ENCODE measurements around the gene OPTC. TPM values are rescaled to one million over a fixed set of nuclear protein-coding genes. Genes with fewer than 3 reads are reported as not detected.

Gene OPTC
- total and polyA plus RNA-seq, 9 donors = 0.08 TPM; not detected in 8

DNA sequence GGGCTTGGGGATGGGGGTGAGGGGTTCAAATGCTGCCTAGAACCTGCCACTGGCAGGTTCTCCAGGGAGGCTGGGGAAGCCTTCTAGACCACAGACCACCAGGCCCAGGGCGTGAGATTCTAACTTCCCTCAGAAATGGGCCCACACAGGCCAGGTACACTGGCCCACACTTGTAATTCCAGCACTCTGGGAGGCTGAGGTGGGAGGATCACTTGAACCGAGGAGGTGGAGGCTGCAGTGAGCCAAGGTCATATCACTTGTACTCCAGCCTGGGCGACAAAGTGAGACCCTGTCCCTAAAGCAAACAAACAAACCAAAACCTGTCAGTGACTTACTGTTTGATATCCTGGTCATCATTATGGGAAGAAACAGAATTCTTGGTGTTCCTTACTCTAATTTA lies 31.7 kb downstream of the OPTC start:
- Histone ChIP-seq H3K27ac (no peak overlapping the region), H3K36me3 (no peaks in the 10 kb centered on the region), H3K4me3 (no peak overlapping the region), H3K4me1 (ENCODE audit: insufficient read depth) (peaks cover 12% of the 10 kb centered on the region), H3K27me3 (no peaks in the 10 kb centered on the region), H3K9me3 (no peaks in the 10 kb centered on the region)
- 82 to 90% (median 85%) methylated on average over 3 of the region's 3 CpGs for WGBS, 3 donors
- TF ChIP-seq, protein P1, sequence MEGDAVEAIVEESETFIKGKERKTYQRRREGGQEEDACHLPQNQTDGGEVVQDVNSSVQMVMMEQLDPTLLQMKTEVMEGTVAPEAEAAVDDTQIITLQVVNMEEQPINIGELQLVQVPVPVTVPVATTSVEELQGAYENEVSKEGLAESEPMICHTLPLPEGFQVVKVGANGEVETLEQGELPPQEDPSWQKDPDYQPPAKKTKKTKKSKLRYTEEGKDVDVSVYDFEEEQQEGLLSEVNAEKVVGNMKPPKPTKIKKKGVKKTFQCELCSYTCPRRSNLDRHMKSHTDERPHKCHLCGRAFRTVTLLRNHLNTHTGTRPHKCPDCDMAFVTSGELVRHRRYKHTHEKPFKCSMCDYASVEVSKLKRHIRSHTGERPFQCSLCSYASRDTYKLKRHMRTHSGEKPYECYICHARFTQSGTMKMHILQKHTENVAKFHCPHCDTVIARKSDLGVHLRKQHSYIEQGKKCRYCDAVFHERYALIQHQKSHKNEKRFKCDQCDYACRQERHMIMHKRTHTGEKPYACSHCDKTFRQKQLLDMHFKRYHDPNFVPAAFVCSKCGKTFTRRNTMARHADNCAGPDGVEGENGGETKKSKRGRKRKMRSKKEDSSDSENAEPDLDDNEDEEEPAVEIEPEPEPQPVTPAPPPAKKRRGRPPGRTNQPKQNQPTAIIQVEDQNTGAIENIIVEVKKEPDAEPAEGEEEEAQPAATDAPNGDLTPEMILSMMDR (IDR thresholded peaks at IDR 0.05) = no peak
- no peak for TF ChIP-seq POLR2A (IDR thresholded peaks at IDR 0.05)
- intact Hi-C loops (cut with DNase I) = no loop called here
- no peak for DNase-seq

DNA sequence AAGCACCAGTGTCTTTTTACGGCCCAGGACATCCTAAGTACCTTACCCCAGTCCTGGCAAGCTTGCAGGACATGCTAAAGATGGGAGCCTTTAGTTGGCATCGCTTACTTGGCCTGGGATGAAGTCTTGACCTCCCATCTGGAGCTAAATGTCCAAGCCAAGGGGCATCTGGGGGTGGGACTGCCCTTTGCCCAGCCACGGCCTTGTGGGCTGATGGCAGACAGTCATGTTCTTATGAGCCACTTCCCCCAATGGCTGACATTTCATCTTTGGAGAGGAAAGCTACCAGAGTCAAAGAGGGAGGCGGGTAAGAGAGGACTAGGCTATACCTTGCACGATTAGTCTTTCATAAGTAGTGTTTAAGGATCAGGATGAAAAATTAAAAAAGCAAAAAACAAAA lies 32.2 kb downstream of the OPTC start:
- Histone ChIP-seq H3K27me3 (no peaks in the 10 kb centered on the region), H3K36me3 (no peaks in the 10 kb centered on the region), H3K27ac (no peak overlapping the region), H3K9me3 (no peaks in the 10 kb centered on the region), H3K4me1 (ENCODE audit: insufficient read depth) (peaks cover 12% of the 10 kb centered on the region), H3K4me3 (no peak overlapping the region)
- intact Hi-C loops (cut with DNase I) = no loop called here
- no peak for DNase-seq
- TF ChIP-seq, protein P1 (IDR thresholded peaks at IDR 0.05) = no peak
- no peak for TF ChIP-seq EP300 (IDR thresholded peaks at IDR 0.05)
- no peak for TF ChIP-seq POLR2A (IDR thresholded peaks at IDR 0.05)
- WGBS, 3 donors = 84 to 89% (median 89%) methylated on average over 5 of the region's 5 CpGs

DNA sequence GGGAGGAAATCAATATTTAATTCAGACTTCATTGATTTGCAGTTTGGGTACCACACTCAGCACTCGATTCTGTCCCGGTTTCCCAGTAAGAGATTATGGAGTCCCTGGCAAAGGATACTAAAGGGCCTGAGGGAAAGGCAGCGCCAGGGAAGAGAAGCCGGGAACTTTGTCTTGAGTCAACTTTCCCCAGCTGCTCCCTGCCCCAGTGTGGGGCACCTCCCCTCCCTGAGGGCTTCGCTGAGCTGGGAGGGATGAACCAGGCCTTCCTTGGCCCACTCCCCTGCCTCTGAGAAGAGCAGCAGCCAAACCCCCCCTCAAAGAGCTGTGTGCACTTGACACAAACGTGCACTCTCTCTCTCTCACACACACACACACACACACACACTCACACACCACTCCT lies 32.6 kb downstream of the OPTC start:
- TF ChIP-seq EP300 (IDR thresholded peaks at IDR 0.05) (no peak), POLR2A (IDR thresholded peaks at IDR 0.05) (no peak)
- TF ChIP-seq, protein P1 (IDR thresholded peaks at IDR 0.05) = no peak
- intact Hi-C loops (cut with DNase I) = no loop called here
- Histone ChIP-seq H3K27me3 (no peaks in the 10 kb centered on the region), H3K9me3 (no peaks in the 10 kb centered on the region), H3K4me3 (no peak overlapping the region), H3K4me1 (ENCODE audit: insufficient read depth) (peaks cover 9% of the 10 kb centered on the region), H3K27ac (no peak overlapping the region), H3K36me3 (no peaks in the 10 kb centered on the region)
- no peak for DNase-seq
- WGBS, 3 donors = 43 to 52% (median 48%) methylated on average over 6 of the region's 6 CpGs

DNA sequence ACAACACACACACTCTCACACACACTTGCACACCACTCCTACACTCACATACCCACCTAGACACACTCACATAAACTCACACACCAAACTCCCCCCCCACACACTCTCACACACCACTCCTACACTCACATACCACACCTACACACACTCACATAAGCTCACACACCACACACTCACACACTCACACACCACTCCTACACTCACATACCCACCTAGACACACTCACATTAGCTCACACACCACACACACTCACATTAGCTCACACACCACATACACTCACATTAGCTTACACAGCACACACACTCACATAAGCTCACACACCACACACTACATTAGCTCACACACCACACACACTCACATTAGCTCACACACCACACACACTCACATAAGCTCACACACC lies 33.1 kb downstream of the OPTC start:
- H3K4me3 ChIP-seq = no peak overlapping the region
- no peaks in the 10 kb centered on the region for H3K27me3 ChIP-seq
- no peak for DNase-seq
- TF ChIP-seq EP300 (IDR thresholded peaks at IDR 0.05) (no peak), POLR2A (IDR thresholded peaks at IDR 0.05) (no peak)
- TF ChIP-seq, protein P1 (IDR thresholded peaks at IDR 0.05) = no peak
- H3K27ac ChIP-seq = no peak overlapping the region
- intact Hi-C loops (cut with DNase I) = no loop called here
- H3K9me3 ChIP-seq = no peaks in the 10 kb centered on the region
- H3K36me3 ChIP-seq = no peaks in the 10 kb centered on the region
- H3K4me1 ChIP-seq (ENCODE audit: insufficient read depth) = peaks cover 6% of the 10 kb centered on the region

DNA sequence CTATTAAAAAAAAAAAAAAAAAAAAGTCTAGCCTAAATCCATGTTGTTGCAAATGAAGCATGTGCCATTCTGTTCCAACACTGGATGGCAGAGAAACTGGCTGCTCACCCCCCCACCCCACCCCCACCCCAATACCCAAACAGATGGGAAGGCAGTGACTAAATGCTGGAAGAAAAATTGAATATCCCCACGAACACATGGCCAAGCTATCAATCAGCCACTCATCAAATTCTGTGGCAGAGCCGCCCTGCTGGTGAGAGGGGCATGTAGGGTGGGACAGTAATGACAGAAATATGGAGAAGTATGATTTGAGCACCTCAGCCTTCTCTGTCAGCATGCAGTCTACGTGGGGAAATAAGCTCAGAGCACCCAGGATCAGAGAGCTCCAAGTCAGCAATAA lies 34.1 kb downstream of the OPTC start:
- no peak for TF ChIP-seq EP300 (IDR thresholded peaks at IDR 0.05)
- TF ChIP-seq, protein P1 (IDR thresholded peaks at IDR 0.05) = no peak
- TF ChIP-seq POLR2A (IDR thresholded peaks at IDR 0.05) = no peak
- no peaks in the 10 kb centered on the region for H3K27me3 ChIP-seq
- 94 to 97% (median 97%) methylated on average over 3 of the region's 3 CpGs for WGBS, 3 donors
- no peak for DNase-seq
- intact Hi-C loops (cut with DNase I) = no loop called here
- H3K36me3 ChIP-seq = no peaks in the 10 kb centered on the region
- no peaks in the 10 kb centered on the region for H3K9me3 ChIP-seq
- H3K4me1 ChIP-seq (ENCODE audit: insufficient read depth) = peaks cover 2% of the 10 kb centered on the region
- no peak overlapping the region for H3K4me3 ChIP-seq
- H3K27ac ChIP-seq = no peak overlapping the region

Measured in ovary (tissue), 9 donors.